HFFc6 (cell line): Measurements from ENCODE around the gene CHAT. TPM values are rescaled to one million over a fixed set of nuclear protein-coding genes. Genes with fewer than 3 reads are reported as not detected.
A peak's percentile ranks its signal among the peaks of the same experiment; 100 is the strongest.

ENCODE experiments used
- DNase-seq: peaks from one replicate; pipeline ENCODE4 v3.0.0-alpha.2; 2018
- H3K27ac Mint-ChIP-seq: 2 replicates; pipeline ENCODE4 v1.8.0; 2020; ENCODE audit warnings: mild to moderate bottlenecking, mixed read lengths
- H3K27me3 Mint-ChIP-seq: 2 replicates; pipeline ENCODE4 v1.8.0; 2021; ENCODE audit warnings: mild to moderate bottlenecking, moderate library complexity, mixed read lengths; ENCODE audit not compliant: insufficient read depth
- H3K36me3 Mint-ChIP-seq: 2 replicates; pipeline ENCODE4 v1.8.0; 2021; ENCODE audit warnings: low read depth, mixed read lengths
- H3K4me1 Mint-ChIP-seq: 2 replicates; pipeline ENCODE4 v1.8.0; 2020; ENCODE audit warnings: low read depth, mixed read lengths
- H3K4me3 Mint-ChIP-seq: 2 replicates; pipeline ENCODE4 v1.8.0; 2020; ENCODE audit warnings: mild to moderate bottlenecking, moderate library complexity, mixed read lengths
- H3K9me3 Mint-ChIP-seq: 2 replicates; pipeline ENCODE4 v1.8.0; 2020; ENCODE audit warnings: mild to moderate bottlenecking, mixed read lengths
- total RNA-seq, 6 experiments: library from RNA; stranded (reverse); fragmentation: NEBNext Ultra II Directional; extraction: Animal tissue kit (Norgen Biotek cat#: 25700); gene quantifications; 2 replicates in 1 of 6; 3 replicates in 5 of 6; pipeline ENCODE4 v1.2.3, GENCODE V29; 2021
- TF ChIP-seq, protein P1 (sequence below): fragments of 200-600 bp; sonication (generic); IDR thresholded peaks from 2 replicates; pipeline ENCODE4 v1.5.0; 2021; ENCODE audit warnings: antibody characterized with exemption, mild to moderate bottlenecking

Gene CHAT
- total RNA-seq, 6 experiments from 2014 or later: not detected

DNA sequence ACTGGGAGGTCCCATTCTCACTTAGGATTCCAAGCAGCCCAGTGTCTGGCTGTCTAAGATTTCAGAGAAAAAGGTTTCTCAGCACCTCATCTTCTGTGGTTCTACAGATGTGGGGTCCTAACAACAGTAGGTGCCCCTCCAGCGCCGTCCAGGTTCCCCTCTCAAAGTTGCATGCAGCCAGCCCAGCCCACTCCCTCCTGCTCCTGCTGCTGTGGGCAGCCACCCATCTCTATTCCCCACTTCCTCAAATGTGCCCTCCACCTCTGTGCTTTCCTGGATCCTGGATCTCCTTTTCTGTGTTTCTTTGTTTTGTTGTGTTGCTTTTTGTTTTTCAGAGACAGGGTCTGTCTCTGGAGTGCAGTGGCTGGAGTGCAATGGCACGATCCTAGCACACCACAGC lies 17.0 kb upstream of the CHAT start:
- Mint-ChIP-seq H3K4me1 (peaks cover 85% of the 10 kb centered on the region), H3K9me3 (no peaks in the 10 kb centered on the region), H3K27ac (no peak overlapping the region), H3K4me3 (no peak overlapping the region), H3K27me3 (no peaks in the 10 kb centered on the region; the same call in none of the 2 replicates), H3K36me3 (no peaks in the 10 kb centered on the region)
- TF ChIP-seq, protein P1, sequence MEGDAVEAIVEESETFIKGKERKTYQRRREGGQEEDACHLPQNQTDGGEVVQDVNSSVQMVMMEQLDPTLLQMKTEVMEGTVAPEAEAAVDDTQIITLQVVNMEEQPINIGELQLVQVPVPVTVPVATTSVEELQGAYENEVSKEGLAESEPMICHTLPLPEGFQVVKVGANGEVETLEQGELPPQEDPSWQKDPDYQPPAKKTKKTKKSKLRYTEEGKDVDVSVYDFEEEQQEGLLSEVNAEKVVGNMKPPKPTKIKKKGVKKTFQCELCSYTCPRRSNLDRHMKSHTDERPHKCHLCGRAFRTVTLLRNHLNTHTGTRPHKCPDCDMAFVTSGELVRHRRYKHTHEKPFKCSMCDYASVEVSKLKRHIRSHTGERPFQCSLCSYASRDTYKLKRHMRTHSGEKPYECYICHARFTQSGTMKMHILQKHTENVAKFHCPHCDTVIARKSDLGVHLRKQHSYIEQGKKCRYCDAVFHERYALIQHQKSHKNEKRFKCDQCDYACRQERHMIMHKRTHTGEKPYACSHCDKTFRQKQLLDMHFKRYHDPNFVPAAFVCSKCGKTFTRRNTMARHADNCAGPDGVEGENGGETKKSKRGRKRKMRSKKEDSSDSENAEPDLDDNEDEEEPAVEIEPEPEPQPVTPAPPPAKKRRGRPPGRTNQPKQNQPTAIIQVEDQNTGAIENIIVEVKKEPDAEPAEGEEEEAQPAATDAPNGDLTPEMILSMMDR: no peak
- no peak for DNase-seq

DNA sequence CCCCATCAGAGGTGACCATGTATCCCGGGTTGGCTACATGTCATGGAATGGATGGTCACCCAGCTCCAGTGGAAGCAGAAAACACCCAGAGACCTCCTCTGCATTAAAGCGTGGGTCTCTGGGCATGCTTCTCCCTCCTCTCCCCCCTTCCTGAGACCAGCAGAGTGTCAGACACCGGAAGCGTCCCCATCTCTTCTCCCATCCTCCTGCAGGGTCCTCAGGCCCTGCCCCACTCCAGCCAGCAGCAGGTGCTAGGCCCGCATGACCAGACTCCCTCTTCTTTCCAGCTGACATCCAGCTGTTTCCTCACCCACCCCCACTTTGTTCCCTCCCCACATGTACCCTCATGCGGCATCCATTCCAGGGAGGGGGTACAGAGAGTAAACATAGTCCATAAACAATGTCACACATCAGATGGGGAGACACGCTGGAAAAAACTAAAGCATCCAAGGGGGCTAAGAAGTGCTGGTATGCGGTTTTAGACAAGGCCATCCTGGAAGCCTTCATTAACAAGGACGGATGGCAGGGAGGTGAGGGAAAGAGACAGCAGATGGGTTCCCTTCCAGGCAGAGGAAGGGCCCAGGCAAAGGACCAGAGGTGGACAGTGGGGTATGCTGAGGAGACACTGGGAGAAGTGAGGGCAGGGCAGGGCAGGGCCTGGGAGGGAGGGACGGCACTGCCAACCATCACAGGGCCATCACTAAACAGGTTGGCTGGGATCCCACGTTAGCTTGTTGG lies 16.2 kb upstream of the CHAT start:
- H3K9me3 Mint-ChIP-seq: no peaks in the 10 kb centered on the region
- no peaks in the 10 kb centered on the region; the same call in none of the 2 replicates for H3K27me3 Mint-ChIP-seq
- no peak overlapping the region for H3K27ac Mint-ChIP-seq
- peaks cover 87% of the 10 kb centered on the region for H3K4me1 Mint-ChIP-seq
- TF ChIP-seq, protein P1: no peak
- H3K4me3 Mint-ChIP-seq: no peak overlapping the region
- no peak for DNase-seq
- H3K36me3 Mint-ChIP-seq: no peaks in the 10 kb centered on the region

DNA sequence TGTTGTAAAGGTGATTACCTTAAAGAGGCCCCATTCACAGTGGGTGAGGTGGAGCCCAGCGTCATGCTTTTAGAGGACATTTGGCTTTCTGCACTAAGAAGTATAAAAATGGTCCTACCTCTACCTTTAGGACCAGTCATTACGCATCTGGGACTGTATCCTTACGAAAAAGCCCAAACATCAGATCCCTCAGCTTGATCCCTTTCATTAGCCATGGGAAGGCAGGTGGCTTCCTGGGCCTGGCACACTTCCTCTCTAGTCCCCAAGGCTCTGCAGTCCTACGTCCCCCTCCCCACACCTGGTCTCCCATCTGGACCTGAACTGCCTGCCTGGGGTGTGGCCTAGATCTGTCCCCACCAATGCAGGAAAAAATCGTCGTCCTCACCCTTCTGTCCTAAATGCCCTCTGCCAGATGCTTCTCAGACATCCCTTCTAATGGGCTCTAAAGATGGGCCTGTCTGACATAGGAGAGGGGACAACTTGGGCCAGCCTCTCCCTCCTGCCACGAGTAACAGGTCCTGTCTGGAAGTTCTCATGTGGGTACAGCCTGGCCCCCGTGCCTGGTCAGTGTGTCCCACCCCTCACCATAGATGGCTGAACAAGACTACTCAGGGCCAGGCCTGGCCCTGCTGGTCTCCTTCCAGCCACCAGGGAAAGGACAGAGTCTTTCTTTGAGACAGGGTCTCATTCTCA lies 15.5 kb upstream of the CHAT start:
- H3K27me3 Mint-ChIP-seq: peaks cover 1% of the 10 kb centered on the region
- H3K9me3 Mint-ChIP-seq: no peaks in the 10 kb centered on the region
- peaks cover 80% of the 10 kb centered on the region for H3K4me1 Mint-ChIP-seq
- TF ChIP-seq, protein P1: no peak
- H3K4me3 Mint-ChIP-seq: no peak overlapping the region
- DNase-seq: no peak
- peak overlapping the region; percentile 31; the same call in 1 of the 2 replicates for H3K27ac Mint-ChIP-seq
- H3K36me3 Mint-ChIP-seq: no peaks in the 10 kb centered on the region

DNA sequence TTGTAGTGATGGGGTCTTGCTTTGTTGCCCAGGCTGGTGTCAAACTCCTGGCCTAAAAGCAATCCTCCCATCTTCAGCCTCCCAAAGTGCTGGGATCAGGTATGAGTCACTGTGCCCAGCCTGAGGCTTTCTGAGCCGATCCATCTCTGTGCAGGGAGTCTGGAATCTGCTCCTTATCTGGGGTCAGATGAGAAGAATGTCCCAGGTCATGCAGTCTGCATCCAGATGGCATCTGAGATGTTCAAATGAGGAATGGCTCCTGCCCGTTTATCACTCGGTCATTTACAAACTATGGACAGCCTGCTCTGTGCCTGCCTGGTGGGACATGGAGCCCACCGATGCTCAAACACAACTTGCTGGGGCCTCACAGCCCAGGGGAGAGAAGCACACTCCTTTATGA lies 14.9 kb upstream of the CHAT start:
- TF ChIP-seq, protein P1: no peak
- H3K27ac Mint-ChIP-seq: peak overlapping the region; percentile 31; the same call in 1 of the 2 replicates

DNA sequence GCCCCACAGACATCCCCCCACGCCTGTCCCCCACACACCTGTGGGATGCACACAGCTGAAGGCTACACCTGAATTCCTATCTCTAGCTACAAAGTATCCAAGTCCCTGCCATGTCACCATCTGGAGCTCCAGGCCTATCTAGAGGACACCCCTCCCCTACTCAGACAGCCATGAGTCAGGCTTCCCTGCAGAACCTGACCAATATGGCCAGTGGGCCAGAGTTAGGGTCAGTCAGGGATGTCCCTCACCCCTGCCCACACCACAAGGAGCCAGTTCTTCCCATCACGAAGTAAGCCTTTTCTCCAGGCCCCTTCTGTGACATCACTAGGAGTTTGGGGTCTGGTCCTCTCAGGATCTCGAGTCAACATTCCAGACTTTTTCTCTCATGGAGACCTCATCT lies 14.3 kb upstream of the CHAT start:
- H3K27me3 Mint-ChIP-seq: peaks cover 6% of the 10 kb centered on the region

More for the DNA sequence above, 14.9 kb upstream of the CHAT start:
- no peaks in the 10 kb centered on the region for H3K9me3 Mint-ChIP-seq
- H3K27me3 Mint-ChIP-seq: peaks cover 6% of the 10 kb centered on the region
- no peak overlapping the region for H3K4me3 Mint-ChIP-seq
- H3K36me3 Mint-ChIP-seq: no peaks in the 10 kb centered on the region
- DNase-seq: peak; percentile 59
- H3K4me1 Mint-ChIP-seq: peaks cover 73% of the 10 kb centered on the region

More for the DNA sequence above, 14.3 kb upstream of the CHAT start:
- Mint-ChIP-seq H3K27ac (0 out of 2 replicates have a peak overlapping the region, but pooled peaks have one; percentile 31), H3K36me3 (no peaks in the 10 kb centered on the region), H3K4me3 (no peak overlapping the region), H3K9me3 (no peaks in the 10 kb centered on the region), H3K4me1 (peaks cover 67% of the 10 kb centered on the region)
- DNase-seq: no peak
- TF ChIP-seq, protein P1: no peak
